ENCODE data around the gene CARS1. TPM values are rescaled to one million over a fixed set of nuclear protein-coding genes. Genes with fewer than 3 reads are reported as not detected.

CARS1 gene
- total RNA-seq, 4 donors from 2014 or later: 41.7 to 59.9 (median 54.1) TPM

GRCh38 chr11:3016861-3017260 is 40.4 kb downstream of the CARS1 start:
- no peak for DNase-seq
- no peak overlapping the region for H3K4me3 ChIP-seq
- no peak for TF ChIP-seq CTCF (IDR thresholded peaks at IDR 0.05)
- no peak for TF ChIP-seq POLR2A (IDR thresholded peaks at IDR 0.05)
- H3K4me1 ChIP-seq: peaks cover 0 to 9% (median 2%) of the 10 kb centered on the region in 4 donors
- H3K36me3 ChIP-seq: peaks cover 0 to 83% (median 0%) of the 10 kb centered on the region in 3 donors
- H3K9me3 ChIP-seq: no peaks in the 10 kb centered on the region
- H3K27me3 ChIP-seq: no peaks in the 10 kb centered on the region
- H3K27ac ChIP-seq: no peak overlapping the region

- H3K4me1 ChIP-seq: no peaks in the 10 kb centered on the region
- H3K36me3 ChIP-seq: peaks cover 0 to 94% (median 0%) of the 10 kb centered on the region in 3 donors
These were observed 41.4 kb downstream of the CARS1 start for GRCh38 chr11:3015796-3016195.

GRCh38 chr11:3014943-3015342 is 42.3 kb downstream of the CARS1 start:
- peaks cover 0 to 100% (median 0%) of the 10 kb centered on the region in 3 donors for H3K36me3 ChIP-seq

More at GRCh38 chr11:3015796-3016195, 41.4 kb downstream of the CARS1 start:
- H3K27me3 ChIP-seq: no peaks in the 10 kb centered on the region
- no peak for DNase-seq
- no peak for TF ChIP-seq POLR2A (IDR thresholded peaks at IDR 0.05)
- no peak for TF ChIP-seq CTCF (IDR thresholded peaks at IDR 0.05)
- no peaks in the 10 kb centered on the region for H3K9me3 ChIP-seq
- H3K27ac ChIP-seq: peak overlapping the region in 1 of 4 donors; percentile 17
- no peak overlapping the region for H3K4me3 ChIP-seq

GRCh38 chr11:3014057-3014938 is 42.9 kb downstream of the CARS1 start:
- Histone ChIP-seq H3K4me1 (no peaks in the 10 kb centered on the region), H3K9me3 (no peaks in the 10 kb centered on the region), H3K27me3 (no peaks in the 10 kb centered on the region), H3K36me3 (peaks cover 0 to 99% (median 0%) of the 10 kb centered on the region in 3 donors), H3K27ac (peak overlapping the region; percentile 28 to 68 (median 56)), H3K4me3 (no peak overlapping the region)
- DNase-seq: peak; percentile 46 to 85 (median 66)
- TF ChIP-seq CTCF (IDR thresholded peaks at IDR 0.05) (no peak), POLR2A (IDR thresholded peaks at IDR 0.05) (no peak)

More at GRCh38 chr11:3014943-3015342, 42.3 kb downstream of the CARS1 start:
- H3K27ac ChIP-seq: peak overlapping the region; percentile 17 to 51 (median 28)
- H3K4me3 ChIP-seq: no peak overlapping the region
- no peaks in the 10 kb centered on the region for H3K9me3 ChIP-seq
- no peak for DNase-seq
- TF ChIP-seq CTCF (IDR thresholded peaks at IDR 0.05): no peak
- TF ChIP-seq POLR2A (IDR thresholded peaks at IDR 0.05): no peak
- H3K27me3 ChIP-seq: no peaks in the 10 kb centered on the region
- H3K4me1 ChIP-seq: no peaks in the 10 kb centered on the region

- H3K4me1 ChIP-seq: no peaks in the 10 kb centered on the region
- no peaks in the 10 kb centered on the region for H3K9me3 ChIP-seq
- H3K27ac ChIP-seq: no peak overlapping the region
- H3K36me3 ChIP-seq: peaks cover 0 to 90% (median 0%) of the 10 kb centered on the region in 3 donors
- H3K27me3 ChIP-seq: no peaks in the 10 kb centered on the region
- peak in 1 of 3 donors; percentile 30 for DNase-seq
- TF ChIP-seq CTCF (IDR thresholded peaks at IDR 0.05) (no peak), POLR2A (IDR thresholded peaks at IDR 0.05) (no peak)
- H3K4me3 ChIP-seq: no peak overlapping the region
These were observed 45.0 kb downstream of the CARS1 start for GRCh38 chr11:3011891-3012885.

Data from Peyer's patch (tissue), 4 donors.